ENCODE data around the gene SI. TPM values are rescaled to one million over a fixed set of nuclear protein-coding genes. Genes with fewer than 3 reads are reported as not detected.

Gene SI
- not detected in 2 replicates for total RNA-seq (2012; rRNA removed)
- not detected in 2 replicates for polyA plus RNA-seq (2012; rRNA removed)
- not detected in 2 replicates for polyA plus RNA-seq (2012; cell fraction: cytosol; rRNA removed)
- not detected in 2 replicates for polyA plus RNA-seq (2012; cell fraction: nucleus; rRNA removed; ENCODE audit: low replicate concordance)
- not detected for Bru-seq, nascent RNA
- not detected for BruChase-seq, experiment 1, labeled RNA remaining after a 6-hour chase
- not detected for BruChase-seq, experiment 2, labeled RNA remaining after a 2-hour chase
- long read RNA-seq = 0 reads

DNA sequence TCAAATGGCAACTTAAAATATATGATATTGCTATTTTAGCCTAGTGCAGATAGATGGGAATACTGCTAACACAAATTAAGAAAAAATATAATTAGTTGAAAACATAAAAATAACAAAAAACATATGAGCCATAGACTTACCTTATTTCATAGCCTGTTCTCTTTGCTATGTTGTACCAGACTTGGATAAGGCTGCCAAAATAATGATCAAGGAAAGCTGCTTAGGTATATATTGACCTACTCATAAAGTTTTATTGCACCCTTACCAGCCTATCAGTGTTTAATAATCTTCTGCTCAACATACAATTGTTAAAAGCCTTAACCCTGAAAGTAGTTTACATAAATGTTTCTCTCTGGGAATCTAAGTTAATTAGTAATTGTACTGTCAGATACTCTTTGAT lies at the start of gene SI:
TSS of gene SI (minus strand) at position 204 of the 400 bp plus-strand sequence. CDS start 2,484 bp downstream, outside the sequence.
- Histone ChIP-seq H3K27me3 (ENCODE audit: control insufficient read depth, insufficient read depth, low read length) (no peaks in the 10 kb centered on the region), H3K14ac (replicated peaks; ENCODE audit: low read depth, low read length) (no peak within 1 kb of the TSS), H3K27ac (ENCODE audit: insufficient read depth, low read length) (no peak within 1 kb of the TSS), H3K18ac (ENCODE audit: low read depth, low read length) (no peak within 1 kb of the TSS), H4K5ac (ENCODE audit: low read depth, low read length) (no peak within 1 kb of the TSS), H2BK120ac (ENCODE audit: low read depth, low read length) (no peak within 1 kb of the TSS), H3K4me2 (ENCODE audit: low read depth, low read length) (no peak within 1 kb of the TSS), H2AFZ (replicated peaks; ENCODE audit: low read length, poor library complexity) (no peak within 1 kb of the TSS), H3K23ac (ENCODE audit: low read depth, low read length) (no peak within 1 kb of the TSS), H2BK20ac (ENCODE audit: low read depth, low read length) (no peak within 1 kb of the TSS), H3K9ac (ENCODE audit: low read depth, low read length) (no peak within 1 kb of the TSS), H2BK15ac (ENCODE audit: low read depth, low read length) (no peak within 1 kb of the TSS), H2AK5ac (ENCODE audit: low read depth, low read length) (no peak within 1 kb of the TSS), H2BK5ac (ENCODE audit: low read depth, low read length, poor library complexity, severe bottlenecking) (no peak within 1 kb of the TSS), H3K79me1 (ENCODE audit: low read depth in 1 of 2, low read length in 2 of 2) (no peaks in the 10 kb centered on the region), H4K91ac (ENCODE audit: insufficient read depth, low read depth, low read length) (no peak within 1 kb of the TSS), H3K9me1 (ENCODE audit: insufficient read depth, low read length) (no peaks in the 10 kb centered on the region), H4K8ac (ENCODE audit: low read depth in 2 of 2, low read length in 2 of 2) (no peak within 1 kb of the TSS), H3K56ac (ENCODE audit: extremely low read depth, insufficient read depth, low read length) (no peak within 1 kb of the TSS), H3K9me3 (ENCODE audit: control insufficient read depth, insufficient read depth, low read length) (no peaks in the 10 kb centered on the region), H2AK9ac (replicated peaks; ENCODE audit: low read depth, low read length, poor library complexity) (no peak within 1 kb of the TSS), H3K36me3 (ENCODE audit: control insufficient read depth, insufficient read depth, low read length) (no peaks in the 10 kb centered on the region), H4K20me1 (ENCODE audit: insufficient read depth, low read length) (no peaks in the 10 kb centered on the region), H3K4me1 (ENCODE audit: control insufficient read depth, insufficient read depth, low read length) (no peaks in the 10 kb centered on the region), H3K4me3 (ENCODE audit: insufficient read depth, low read depth, low read length) (no peak within 1 kb of the TSS), H3K4ac (ENCODE audit: low read depth, low read length) (no peak within 1 kb of the TSS)
- ATAC-seq (ENCODE audit: low read depth) (no peak), DNase-seq (no peak)
- intact Hi-C loops (cut with micrococcal nuclease) (no loop called here), dilution Hi-C loops (cut with HindIII; ENCODE audit: low sequenced_read_pairs, unreplicated experiment) (no loop called here), in situ Hi-C loops (cut with MboI; ENCODE audit: low sequenced_read_pairs) (no loop called here)
- ChIA-PET POLR2A (ENCODE audit: unreplicated experiment) (no interaction called here), CTCF (no interaction called here)
- BruUV-seq (replicated peaks) = no TSS peak
- TF ChIP-seq, protein P1, sequence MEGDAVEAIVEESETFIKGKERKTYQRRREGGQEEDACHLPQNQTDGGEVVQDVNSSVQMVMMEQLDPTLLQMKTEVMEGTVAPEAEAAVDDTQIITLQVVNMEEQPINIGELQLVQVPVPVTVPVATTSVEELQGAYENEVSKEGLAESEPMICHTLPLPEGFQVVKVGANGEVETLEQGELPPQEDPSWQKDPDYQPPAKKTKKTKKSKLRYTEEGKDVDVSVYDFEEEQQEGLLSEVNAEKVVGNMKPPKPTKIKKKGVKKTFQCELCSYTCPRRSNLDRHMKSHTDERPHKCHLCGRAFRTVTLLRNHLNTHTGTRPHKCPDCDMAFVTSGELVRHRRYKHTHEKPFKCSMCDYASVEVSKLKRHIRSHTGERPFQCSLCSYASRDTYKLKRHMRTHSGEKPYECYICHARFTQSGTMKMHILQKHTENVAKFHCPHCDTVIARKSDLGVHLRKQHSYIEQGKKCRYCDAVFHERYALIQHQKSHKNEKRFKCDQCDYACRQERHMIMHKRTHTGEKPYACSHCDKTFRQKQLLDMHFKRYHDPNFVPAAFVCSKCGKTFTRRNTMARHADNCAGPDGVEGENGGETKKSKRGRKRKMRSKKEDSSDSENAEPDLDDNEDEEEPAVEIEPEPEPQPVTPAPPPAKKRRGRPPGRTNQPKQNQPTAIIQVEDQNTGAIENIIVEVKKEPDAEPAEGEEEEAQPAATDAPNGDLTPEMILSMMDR (conservative IDR thresholded peaks at IDR 0.05; ENCODE audit: low read depth, low read length) = no peak

Data from IMR-90 (cell line).